Gastroesophageal sphincter (tissue), 4 donors: ENCODE data around the gene SERPINA4. TPM values are rescaled to one million over a fixed set of nuclear protein-coding genes. Genes with fewer than 3 reads are reported as not detected.

ENCODE experiments used
- ATAC-seq: fragments of 150-250 bp; one replicate; pipeline ENCODE4 v1.9.1; 2016; ENCODE audit warnings: mild to moderate bottlenecking, moderate library complexity
- H3K27ac ChIP-seq, 4 donors: fragments of 200-600 bp; sonication (generic) in 3 of 4; 1 replicate in 3 of 4; 2 replicates in 1 of 4; pipeline ENCODE4 v1.5.1; 2016 to 2019
- H3K27me3 ChIP-seq: fragments of 200-600 bp; sonication (generic); one replicate; pipeline ENCODE4 v1.5.1; 2019
- H3K36me3 ChIP-seq, 2 donors: fragments of 200-600 bp; sonication (generic); one replicate each; pipeline ENCODE4 v1.5.1; 2019; ENCODE audit warnings: control low read depth in 1 of 2
- H3K4me1 ChIP-seq, 3 donors: fragments of 200-600 bp; sonication (generic); 1 replicate in 2 of 3; 2 replicates in 1 of 3; pipeline ENCODE4 v1.5.1; 2016 to 2019; ENCODE audit warnings: control low read depth in 2 of 3
- H3K4me3 ChIP-seq, 2 donors: fragments of 200-600 bp; sonication (generic); one replicate each; pipeline ENCODE4 v1.5.1; 2019; ENCODE audit warnings: mild to moderate bottlenecking in 1 of 2, moderate library complexity in 1 of 2
- H3K9me3 ChIP-seq, 3 donors: fragments of 200-600 bp; sonication (generic); one replicate each; pipeline ENCODE4 v1.5.1; 2017 to 2019; ENCODE audit warnings: control low read depth in 2 of 3
- EP300 ChIP-seq: sonication (generic); formaldehyde crosslinking; IDR thresholded peaks from one replicate; pipeline ENCODE4 v1.6.1; 2017; ENCODE audit warnings: antibody characterized with exemption, mild to moderate bottlenecking
- POLR2A ChIP-seq, 2 donors: fragments of 450-650 bp; IDR thresholded peaks; one replicate each; pipeline ENCODE4 v1.6.1; 2017; ENCODE audit warnings: antibody characterized with exemption in 2 of 2, mild to moderate bottlenecking in 2 of 2, moderate library complexity in 1 of 2
- POLR2AphosphoS5 ChIP-seq: sonication (generic); formaldehyde crosslinking; IDR thresholded peaks from one replicate; pipeline ENCODE4 v1.6.1; 2017; ENCODE audit warnings: antibody characterized with exemption
- WGBS, 2 donors: methylation state at CpG; one replicate each; pipeline ENCODE4 v1.1.5; 2018; ENCODE audit warnings: low coverage in 1 of 2; 5-methylcytosine and 5-hydroxymethylcytosine counted together
- total RNA-seq, 4 donors: library from RNA; depleted of rRNA; stranded (reverse); fragments of >200 nt; gene quantifications; one replicate each; pipeline ENCODE4 v1.1.0, GENCODE V29; 2016
- TF ChIP-seq, protein P1 (sequence below), 4 experiments: fragments of 200-600 bp in 2 of 4; fragments of 450-650 bp in 2 of 4; sonication (generic) in 1 of 4; IDR thresholded peaks; one replicate each; pipeline ENCODE4 v1.5.1; 2017 to 2019; ENCODE audit warnings: antibody characterized with exemption in 4 of 4, mild to moderate bottlenecking in 2 of 4, moderate library complexity in 2 of 4

SERPINA4 gene
- total RNA-seq, 4 donors from 2014 or later = not detected

DNA sequence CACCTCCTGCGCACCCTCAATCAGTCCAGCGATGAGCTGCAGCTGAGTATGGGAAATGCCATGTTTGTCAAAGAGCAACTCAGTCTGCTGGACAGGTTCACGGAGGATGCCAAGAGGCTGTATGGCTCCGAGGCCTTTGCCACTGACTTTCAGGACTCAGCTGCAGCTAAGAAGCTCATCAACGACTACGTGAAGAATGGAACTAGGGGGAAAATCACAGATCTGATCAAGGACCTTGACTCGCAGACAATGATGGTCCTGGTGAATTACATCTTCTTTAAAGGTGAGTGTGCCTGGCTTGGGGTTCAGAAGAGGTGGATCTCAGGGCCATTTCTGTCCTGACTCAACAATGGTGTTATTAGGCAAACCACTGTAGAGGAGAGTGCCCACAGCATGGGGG, 53.6 kb downstream of the SERPINA4 start:
- Histone ChIP-seq H3K27ac (no peak overlapping the region), H3K36me3 (peaks cover 0 to 19% of the 10 kb centered on the region in 2 donors), H3K9me3 (peaks cover 0 to 39% (median 2%) of the 10 kb centered on the region in 3 donors), H3K4me1 (peaks cover 0 to 16% (median 0%) of the 10 kb centered on the region in 3 donors), H3K27me3 (no peaks in the 10 kb centered on the region), H3K4me3 (peak overlapping the region in 1 of 2 donors; percentile 21)
- WGBS, 2 donors = 88% methylated on average over 3 to 5 of the region's 7 CpGs
- ATAC-seq = no peak
- no peak for TF ChIP-seq POLR2AphosphoS5
- no peak for TF ChIP-seq POLR2A (IDR thresholded peaks at IDR 0.05)
- TF ChIP-seq, protein P1, sequence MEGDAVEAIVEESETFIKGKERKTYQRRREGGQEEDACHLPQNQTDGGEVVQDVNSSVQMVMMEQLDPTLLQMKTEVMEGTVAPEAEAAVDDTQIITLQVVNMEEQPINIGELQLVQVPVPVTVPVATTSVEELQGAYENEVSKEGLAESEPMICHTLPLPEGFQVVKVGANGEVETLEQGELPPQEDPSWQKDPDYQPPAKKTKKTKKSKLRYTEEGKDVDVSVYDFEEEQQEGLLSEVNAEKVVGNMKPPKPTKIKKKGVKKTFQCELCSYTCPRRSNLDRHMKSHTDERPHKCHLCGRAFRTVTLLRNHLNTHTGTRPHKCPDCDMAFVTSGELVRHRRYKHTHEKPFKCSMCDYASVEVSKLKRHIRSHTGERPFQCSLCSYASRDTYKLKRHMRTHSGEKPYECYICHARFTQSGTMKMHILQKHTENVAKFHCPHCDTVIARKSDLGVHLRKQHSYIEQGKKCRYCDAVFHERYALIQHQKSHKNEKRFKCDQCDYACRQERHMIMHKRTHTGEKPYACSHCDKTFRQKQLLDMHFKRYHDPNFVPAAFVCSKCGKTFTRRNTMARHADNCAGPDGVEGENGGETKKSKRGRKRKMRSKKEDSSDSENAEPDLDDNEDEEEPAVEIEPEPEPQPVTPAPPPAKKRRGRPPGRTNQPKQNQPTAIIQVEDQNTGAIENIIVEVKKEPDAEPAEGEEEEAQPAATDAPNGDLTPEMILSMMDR (IDR thresholded peaks at IDR 0.05) = no peak
- TF ChIP-seq EP300 = no peak

DNA sequence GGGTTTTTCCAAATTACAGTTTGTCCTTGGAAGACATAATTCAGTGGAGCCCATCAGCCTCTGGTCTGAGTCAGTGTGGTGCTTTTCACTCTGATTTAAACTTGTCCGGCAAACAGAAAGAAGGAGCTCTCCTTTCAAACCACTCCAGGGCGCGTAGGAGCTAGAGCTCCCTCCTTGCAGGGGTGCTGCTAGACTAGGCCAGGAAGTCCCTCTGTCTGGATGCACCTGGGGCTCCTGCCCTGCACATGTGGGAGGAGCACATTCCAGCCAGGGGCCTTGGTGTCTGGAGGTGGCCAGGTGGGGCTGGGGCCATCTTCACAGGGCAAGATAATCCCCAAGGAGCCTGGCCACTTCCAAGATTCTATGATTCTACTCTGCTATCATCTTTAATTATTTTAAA, 54.0 kb downstream of the SERPINA4 start:
- Histone ChIP-seq H3K9me3 (peaks cover 0 to 40% (median 2%) of the 10 kb centered on the region in 3 donors), H3K4me3 (peak overlapping the region in 1 of 2 donors; percentile 21), H3K4me1 (peaks cover 0 to 16% (median 0%) of the 10 kb centered on the region in 3 donors), H3K27me3 (no peaks in the 10 kb centered on the region), H3K36me3 (peaks cover 0 to 23% of the 10 kb centered on the region in 2 donors), H3K27ac (no peak overlapping the region)
- ATAC-seq = no peak
- TF ChIP-seq POLR2A (IDR thresholded peaks at IDR 0.05) = no peak
- TF ChIP-seq POLR2AphosphoS5 = no peak
- TF ChIP-seq, protein P1 (IDR thresholded peaks at IDR 0.05) = no peak
- TF ChIP-seq EP300 = no peak
- WGBS, 2 donors = no CpG with 5 or more reads among the region's 3 CpGs

DNA sequence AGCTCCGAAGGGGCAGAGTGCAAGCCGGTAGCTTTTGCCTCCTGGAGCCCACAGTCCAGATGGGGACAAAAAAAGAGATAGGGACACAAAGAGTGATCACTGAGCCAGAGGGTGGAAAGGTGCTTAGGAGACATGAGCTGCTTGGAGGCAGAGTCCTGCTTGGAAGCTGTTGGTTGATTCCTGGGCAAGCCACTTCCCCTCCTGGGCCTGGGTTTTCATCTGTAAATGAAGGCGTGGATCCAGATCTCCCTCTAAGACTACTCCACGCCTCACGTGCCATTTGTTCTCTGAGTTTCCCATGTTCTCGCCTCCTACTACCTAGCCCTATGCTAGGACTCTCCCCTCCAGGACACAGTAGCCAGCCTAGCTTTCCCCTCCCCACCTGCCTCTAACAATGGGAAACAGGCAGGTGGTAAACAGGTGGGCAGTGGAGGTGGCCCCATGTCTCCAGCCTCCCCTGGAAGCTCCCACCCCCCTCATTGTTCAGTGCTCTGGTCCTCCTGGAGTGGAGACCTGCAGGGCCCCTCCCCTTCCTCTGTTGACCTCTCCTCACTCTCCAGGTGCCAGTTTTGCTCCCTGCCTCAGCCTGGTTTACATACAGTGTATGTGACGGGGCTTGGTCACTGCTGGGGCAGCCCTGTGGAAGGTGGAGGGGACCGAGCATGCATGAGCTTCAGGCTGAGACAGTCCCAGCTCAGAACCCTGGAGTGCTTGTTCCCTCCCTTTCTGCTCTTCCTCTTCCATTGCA, 54.8 kb downstream of the SERPINA4 start:
- ATAC-seq = no peak
- WGBS, 2 donors = 76 to 92% methylated on average over 2 to 6 of the region's 8 CpGs
- Histone ChIP-seq H3K4me1 (peaks cover 0 to 16% (median 0%) of the 10 kb centered on the region in 3 donors), H3K27ac (no peak overlapping the region), H3K27me3 (no peaks in the 10 kb centered on the region), H3K4me3 (peak overlapping the region in 1 of 2 donors; percentile 21), H3K36me3 (peaks cover 0 to 23% of the 10 kb centered on the region in 2 donors), H3K9me3 (peaks cover 0 to 40% (median 2%) of the 10 kb centered on the region in 3 donors)
- TF ChIP-seq POLR2A (IDR thresholded peaks at IDR 0.05) (no peak), POLR2AphosphoS5 (no peak)

DNA sequence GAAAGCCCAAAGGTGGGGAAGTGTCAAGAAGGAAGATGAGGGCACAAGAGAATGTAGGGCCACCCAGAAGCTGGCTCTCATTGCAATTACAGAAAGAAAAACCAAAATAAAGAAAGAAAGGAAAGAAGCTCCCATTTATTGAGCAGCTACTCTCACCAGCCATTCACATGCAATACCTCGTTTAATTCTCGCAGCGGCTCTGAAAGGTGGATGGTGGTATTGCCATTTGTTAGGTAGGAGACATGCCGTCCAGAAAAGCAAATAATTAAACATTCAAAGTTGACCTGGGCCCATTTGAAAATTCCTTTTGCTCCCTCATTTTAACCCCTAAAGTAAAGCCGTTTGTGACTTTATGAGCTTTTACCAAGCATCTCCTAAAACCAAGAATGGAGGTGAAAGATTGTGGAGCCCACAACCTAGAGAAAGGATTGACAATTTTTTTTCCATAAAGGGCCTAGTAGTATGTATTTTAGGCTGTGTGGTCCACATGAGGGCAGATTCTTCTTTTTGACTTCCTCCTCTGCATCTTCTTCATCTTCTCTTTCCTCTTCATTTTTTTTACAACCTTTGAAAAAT, 56.2 kb downstream of the SERPINA4 start:
- H3K9me3 ChIP-seq = peaks cover 0 to 40% (median 2%) of the 10 kb centered on the region in 3 donors
- WGBS, 2 donors = 87% methylated on average over 5 of the region's 5 CpGs
- no peaks in the 10 kb centered on the region for H3K27me3 ChIP-seq
- TF ChIP-seq POLR2AphosphoS5 = no peak
- no peak overlapping the region for H3K27ac ChIP-seq
- H3K36me3 ChIP-seq = peaks cover 0 to 23% of the 10 kb centered on the region in 2 donors
- ATAC-seq = no peak
- H3K4me1 ChIP-seq = peaks cover 0 to 13% (median 0%) of the 10 kb centered on the region in 3 donors
- no peak overlapping the region for H3K4me3 ChIP-seq

- no peak overlapping the region for H3K4me3 ChIP-seq
- peaks cover 0 to 40% (median 2%) of the 10 kb centered on the region in 3 donors for H3K9me3 ChIP-seq
- ATAC-seq = no peak
- 83 to 97% methylated on average over 1 to 3 of the region's 3 CpGs for WGBS, 2 donors
- no peaks in the 10 kb centered on the region for H3K27me3 ChIP-seq
- H3K27ac ChIP-seq = no peak overlapping the region
- no peak for TF ChIP-seq POLR2A (IDR thresholded peaks at IDR 0.05)
- TF ChIP-seq EP300 = no peak
- no peak for TF ChIP-seq POLR2AphosphoS5
- TF ChIP-seq, protein P1 (IDR thresholded peaks at IDR 0.05) = no peak
- peaks cover 0 to 8% (median 0%) of the 10 kb centered on the region in 3 donors for H3K4me1 ChIP-seq
- H3K36me3 ChIP-seq = peaks cover 0 to 23% of the 10 kb centered on the region in 2 donors
Observed at GRCh38 chr14:94617988-94618822, 57.0 kb downstream of the SERPINA4 start.
